Activated CD4-positive, alpha-beta T cell treated with anti-CD3 and anti-CD28 coated beads, Interleukin-2, amount 10 ng/mL, durations not matched to agents 24 days and 14 days (primary cell): ENCODE measurements around the gene AFP. TPM values are rescaled to one million over a fixed set of nuclear protein-coding genes. Genes with fewer than 3 reads are reported as not detected.

Source experiments
- DNase-seq: peaks from one replicate; pipeline ENCODE4 v3.0.0; 2022
- H3K27ac Mint-ChIP-seq: one replicate; pipeline ENCODE4 v1.8.0; 2022; ENCODE audit warnings: mild to moderate bottlenecking, mixed read lengths
- H3K27me3 Mint-ChIP-seq: one replicate; pipeline ENCODE4 v1.8.0; 2022; ENCODE audit warnings: mixed read lengths
- H3K36me3 Mint-ChIP-seq: one replicate; pipeline ENCODE4 v1.8.0; 2022; ENCODE audit warnings: low read depth, mild to moderate bottlenecking, mixed read lengths
- H3K4me1 Mint-ChIP-seq: one replicate; pipeline ENCODE4 v1.8.0; 2021; ENCODE audit warnings: mixed read lengths
- H3K4me3 Mint-ChIP-seq: one replicate; pipeline ENCODE4 v1.8.0; 2022; ENCODE audit warnings: mild to moderate bottlenecking, moderate library complexity, mixed read lengths
- H3K9me3 Mint-ChIP-seq: one replicate; pipeline ENCODE4 v1.8.0; 2021; ENCODE audit warnings: mixed read lengths
- intact Hi-C: fragments of 100-400 bp; cut with micrococcal nuclease; formaldehyde crosslinking; loops from one replicate; pipeline ENCODE4 v1.15.1; 2023
- total RNA-seq: library from RNA; stranded (reverse); gene quantifications from 2 replicates; pipeline ENCODE4 v1.2.3, GENCODE V29; 2022

AFP gene
- total RNA-seq, 1 donor from 2014 or later = not detected

DNA sequence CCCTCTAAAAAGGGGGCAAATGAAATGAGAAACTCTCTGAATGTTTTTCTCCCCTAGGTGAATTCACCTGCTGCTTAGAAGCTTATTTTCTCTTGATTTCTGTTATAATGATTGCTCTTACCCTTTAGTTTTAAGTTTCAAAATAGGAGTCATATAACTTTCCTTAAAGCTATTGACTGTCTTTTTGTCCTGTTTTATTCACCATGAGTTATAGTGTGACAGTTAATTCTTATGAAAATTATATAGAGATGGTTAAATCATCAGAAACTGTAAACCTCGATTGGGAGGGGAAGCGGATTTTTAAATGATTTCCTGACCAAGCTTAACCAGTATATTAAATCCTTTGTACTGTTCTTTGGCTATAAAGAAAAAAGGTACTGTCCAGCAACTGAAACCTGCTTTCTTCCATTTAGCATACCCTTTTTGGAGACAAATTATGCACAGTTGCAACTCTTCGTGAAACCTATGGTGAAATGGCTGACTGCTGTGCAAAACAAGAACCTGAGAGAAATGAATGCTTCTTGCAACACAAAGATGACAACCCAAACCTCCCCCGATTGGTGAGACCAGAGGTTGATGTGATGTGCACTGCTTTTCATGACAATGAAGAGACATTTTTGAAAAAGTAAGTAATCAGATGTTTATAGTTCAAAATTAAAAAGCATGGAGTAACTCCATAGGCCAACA, 27.7 kb upstream of the AFP start:
- no peak overlapping the region for H3K4me3 Mint-ChIP-seq
- no peaks in the 10 kb centered on the region for H3K27me3 Mint-ChIP-seq
- no peak overlapping the region for H3K27ac Mint-ChIP-seq

GRCh38 chr4:73409012-73409862, 26.8 kb upstream of the AFP start:
- Mint-ChIP-seq H3K4me3 (no peak overlapping the region), H3K4me1 (no peaks in the 10 kb centered on the region), H3K36me3 (no peaks in the 10 kb centered on the region), H3K9me3 (no peaks in the 10 kb centered on the region), H3K27me3 (no peaks in the 10 kb centered on the region), H3K27ac (no peak overlapping the region)
- DNase-seq = no peak
- intact Hi-C loops = no loop called here

More for the DNA sequence above, 27.7 kb upstream of the AFP start:
- DNase-seq = no peak
- H3K36me3 Mint-ChIP-seq = no peaks in the 10 kb centered on the region
- H3K9me3 Mint-ChIP-seq = no peaks in the 10 kb centered on the region
- H3K4me1 Mint-ChIP-seq = no peaks in the 10 kb centered on the region
- intact Hi-C loops = no loop called here

GRCh38 chr4:73409978-73410548, 26.0 kb upstream of the AFP start:
- no peak for DNase-seq
- H3K4me1 Mint-ChIP-seq = no peaks in the 10 kb centered on the region
- H3K9me3 Mint-ChIP-seq = no peaks in the 10 kb centered on the region
- H3K36me3 Mint-ChIP-seq = no peaks in the 10 kb centered on the region
- no peak overlapping the region for H3K27ac Mint-ChIP-seq
- H3K4me3 Mint-ChIP-seq = no peak overlapping the region
- no peaks in the 10 kb centered on the region for H3K27me3 Mint-ChIP-seq
- intact Hi-C loops = no loop called here

- H3K36me3 Mint-ChIP-seq = no peaks in the 10 kb centered on the region
- no peaks in the 10 kb centered on the region for H3K27me3 Mint-ChIP-seq
- DNase-seq = no peak
- no peak overlapping the region for H3K27ac Mint-ChIP-seq
- no peaks in the 10 kb centered on the region for H3K4me1 Mint-ChIP-seq
- H3K9me3 Mint-ChIP-seq = no peaks in the 10 kb centered on the region
- H3K4me3 Mint-ChIP-seq = no peak overlapping the region
- intact Hi-C loops = no loop called here
Measured at GRCh38 chr4:73410916-73411730, 24.9 kb upstream of the AFP start.

DNA sequence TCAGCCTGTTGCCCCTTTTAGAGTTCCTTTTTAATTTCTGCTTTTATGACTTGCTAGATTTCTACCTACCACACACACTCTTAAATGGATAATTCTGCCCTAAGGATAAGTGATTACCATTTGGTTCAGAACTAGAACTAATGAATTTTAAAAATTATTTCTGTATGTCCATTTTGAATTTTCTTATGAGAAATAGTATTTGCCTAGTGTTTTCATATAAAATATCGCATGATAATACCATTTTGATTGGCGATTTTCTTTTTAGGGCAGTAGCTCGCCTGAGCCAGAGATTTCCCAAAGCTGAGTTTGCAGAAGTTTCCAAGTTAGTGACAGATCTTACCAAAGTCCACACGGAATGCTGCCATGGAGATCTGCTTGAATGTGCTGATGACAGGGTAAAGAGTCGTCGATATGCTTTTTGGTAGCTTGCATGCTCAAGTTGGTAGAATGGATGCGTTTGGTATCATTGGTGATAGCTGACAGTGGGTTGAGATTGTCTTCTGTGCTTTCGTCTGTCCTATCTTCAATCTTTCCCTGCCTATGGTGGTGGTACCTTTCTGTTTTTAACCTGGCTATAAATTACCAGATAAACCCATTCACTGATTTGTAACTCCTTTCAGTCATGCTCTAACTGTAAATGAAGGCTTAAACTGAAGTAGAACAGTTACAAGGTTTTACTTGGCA, 24.1 kb upstream of the AFP start:
- no peaks in the 10 kb centered on the region for H3K27me3 Mint-ChIP-seq
- no peaks in the 10 kb centered on the region for H3K36me3 Mint-ChIP-seq
- H3K4me3 Mint-ChIP-seq = no peak overlapping the region
- H3K27ac Mint-ChIP-seq = no peak overlapping the region
- no peaks in the 10 kb centered on the region for H3K4me1 Mint-ChIP-seq
- intact Hi-C loops = no loop called here
- DNase-seq = no peak
- H3K9me3 Mint-ChIP-seq = no peaks in the 10 kb centered on the region

DNA sequence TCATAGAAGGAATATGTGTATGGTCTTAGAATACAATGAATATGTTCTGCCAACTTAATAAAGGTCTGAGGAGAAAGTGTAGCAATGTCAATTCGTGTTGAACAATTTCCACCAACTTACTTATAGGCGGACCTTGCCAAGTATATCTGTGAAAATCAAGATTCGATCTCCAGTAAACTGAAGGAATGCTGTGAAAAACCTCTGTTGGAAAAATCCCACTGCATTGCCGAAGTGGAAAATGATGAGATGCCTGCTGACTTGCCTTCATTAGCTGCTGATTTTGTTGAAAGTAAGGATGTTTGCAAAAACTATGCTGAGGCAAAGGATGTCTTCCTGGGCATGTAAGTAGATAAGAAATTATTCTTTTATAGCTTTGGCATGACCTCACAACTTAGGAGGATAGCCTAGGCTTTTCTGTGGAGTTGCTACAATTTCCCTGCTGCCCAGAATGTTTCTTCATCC, 22.7 kb upstream of the AFP start:
- Mint-ChIP-seq H3K36me3 (no peaks in the 10 kb centered on the region), H3K9me3 (no peaks in the 10 kb centered on the region), H3K4me3 (no peak overlapping the region), H3K4me1 (no peaks in the 10 kb centered on the region), H3K27me3 (no peaks in the 10 kb centered on the region), H3K27ac (no peak overlapping the region)
- DNase-seq = no peak
- intact Hi-C loops = no loop called here

DNA sequence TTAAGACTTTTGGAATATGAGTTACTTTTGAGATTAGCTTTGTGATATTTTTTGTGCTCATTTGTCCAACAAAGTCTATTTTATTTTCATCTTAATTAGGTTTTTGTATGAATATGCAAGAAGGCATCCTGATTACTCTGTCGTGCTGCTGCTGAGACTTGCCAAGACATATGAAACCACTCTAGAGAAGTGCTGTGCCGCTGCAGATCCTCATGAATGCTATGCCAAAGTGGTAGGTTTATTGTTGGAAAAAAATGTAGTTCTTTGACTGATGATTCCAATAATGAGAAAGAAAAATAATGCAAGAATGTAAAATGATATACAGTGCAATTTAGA, 21.1 kb upstream of the AFP start:
- Mint-ChIP-seq H3K27ac (no peak overlapping the region), H3K4me3 (no peak overlapping the region), H3K36me3 (no peaks in the 10 kb centered on the region), H3K9me3 (no peaks in the 10 kb centered on the region), H3K27me3 (no peaks in the 10 kb centered on the region), H3K4me1 (no peaks in the 10 kb centered on the region)
- intact Hi-C loops = no loop called here
- DNase-seq = no peak

DNA sequence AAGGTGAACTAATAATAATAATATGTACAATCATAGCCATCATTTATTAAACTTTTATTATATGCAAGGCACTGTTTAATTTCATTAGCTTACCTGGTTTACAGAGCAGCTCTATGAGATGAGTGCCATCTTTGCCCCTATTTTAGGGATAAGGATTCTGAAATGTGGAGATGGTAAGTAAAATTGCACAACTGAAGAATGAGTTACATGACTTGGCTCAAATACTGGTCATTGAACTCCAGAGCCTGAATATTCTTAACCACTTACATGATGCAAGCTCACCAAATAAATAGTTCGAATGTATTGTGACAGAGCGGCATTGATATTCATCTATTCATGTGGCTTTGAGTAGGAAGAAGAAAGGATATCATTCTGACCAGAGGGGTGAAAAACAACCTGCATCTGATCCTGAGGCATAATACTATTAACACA, 20.2 kb upstream of the AFP start:
- H3K27me3 Mint-ChIP-seq = no peaks in the 10 kb centered on the region
- H3K4me1 Mint-ChIP-seq = no peaks in the 10 kb centered on the region
- DNase-seq = no peak
- no peaks in the 10 kb centered on the region for H3K36me3 Mint-ChIP-seq
- no peaks in the 10 kb centered on the region for H3K9me3 Mint-ChIP-seq
- H3K27ac Mint-ChIP-seq = no peak overlapping the region
- no peak overlapping the region for H3K4me3 Mint-ChIP-seq
- intact Hi-C loops = no loop called here

- Mint-ChIP-seq H3K4me1 (no peaks in the 10 kb centered on the region), H3K27me3 (no peaks in the 10 kb centered on the region), H3K4me3 (no peak overlapping the region), H3K9me3 (no peaks in the 10 kb centered on the region), H3K27ac (no peak overlapping the region), H3K36me3 (no peaks in the 10 kb centered on the region)
- no peak for DNase-seq
- intact Hi-C loops = no loop called here
Measured at GRCh38 chr4:73416423-73417087, 19.5 kb upstream of the AFP start.

DNA sequence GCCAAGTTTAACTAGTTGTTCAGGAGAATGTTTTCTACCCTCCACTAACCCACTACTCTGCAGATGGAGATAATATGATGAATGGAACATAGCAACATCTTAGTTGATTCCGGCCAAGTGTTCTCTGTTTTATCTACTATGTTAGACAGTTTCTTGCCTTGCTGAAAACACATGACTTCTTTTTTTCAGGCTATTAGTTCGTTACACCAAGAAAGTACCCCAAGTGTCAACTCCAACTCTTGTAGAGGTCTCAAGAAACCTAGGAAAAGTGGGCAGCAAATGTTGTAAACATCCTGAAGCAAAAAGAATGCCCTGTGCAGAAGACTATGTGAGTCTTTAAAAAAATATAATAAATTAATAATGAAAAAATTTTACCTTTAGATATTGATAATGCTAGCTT, 18.7 kb upstream of the AFP start:
- Mint-ChIP-seq H3K27me3 (no peaks in the 10 kb centered on the region), H3K4me3 (no peak overlapping the region), H3K9me3 (no peaks in the 10 kb centered on the region), H3K4me1 (no peaks in the 10 kb centered on the region), H3K27ac (no peak overlapping the region), H3K36me3 (no peaks in the 10 kb centered on the region)
- intact Hi-C loops = no loop called here
- DNase-seq = no peak

DNA sequence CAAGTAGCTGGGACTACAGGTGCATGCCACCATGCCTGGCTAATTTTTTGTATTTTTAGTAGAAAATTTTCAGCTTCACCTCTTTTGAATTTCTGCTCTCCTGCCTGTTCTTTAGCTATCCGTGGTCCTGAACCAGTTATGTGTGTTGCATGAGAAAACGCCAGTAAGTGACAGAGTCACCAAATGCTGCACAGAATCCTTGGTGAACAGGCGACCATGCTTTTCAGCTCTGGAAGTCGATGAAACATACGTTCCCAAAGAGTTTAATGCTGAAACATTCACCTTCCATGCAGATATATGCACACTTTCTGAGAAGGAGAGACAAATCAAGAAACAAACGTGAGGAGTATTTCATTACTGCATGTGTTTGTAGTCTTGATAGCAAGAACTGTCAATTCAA, 18.0 kb upstream of the AFP start:
- Mint-ChIP-seq H3K4me1 (no peaks in the 10 kb centered on the region), H3K27ac (no peak overlapping the region), H3K9me3 (no peaks in the 10 kb centered on the region), H3K27me3 (no peaks in the 10 kb centered on the region), H3K4me3 (no peak overlapping the region), H3K36me3 (no peaks in the 10 kb centered on the region)
- DNase-seq = no peak
- intact Hi-C loops = no loop called here

DNA sequence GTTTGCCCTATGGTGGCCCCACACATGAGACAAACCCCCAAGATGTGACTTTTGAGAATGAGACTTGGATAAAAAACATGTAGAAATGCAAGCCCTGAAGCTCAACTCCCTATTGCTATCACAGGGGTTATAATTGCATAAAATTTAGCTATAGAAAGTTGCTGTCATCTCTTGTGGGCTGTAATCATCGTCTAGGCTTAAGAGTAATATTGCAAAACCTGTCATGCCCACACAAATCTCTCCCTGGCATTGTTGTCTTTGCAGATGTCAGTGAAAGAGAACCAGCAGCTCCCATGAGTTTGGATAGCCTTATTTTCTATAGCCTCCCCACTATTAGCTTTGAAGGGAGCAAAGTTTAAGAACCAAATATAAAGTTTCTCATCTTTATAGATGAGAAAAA, 17.3 kb upstream of the AFP start:
- H3K4me3 Mint-ChIP-seq = no peak overlapping the region
- intact Hi-C loops = no loop called here
- DNase-seq = no peak
- H3K27ac Mint-ChIP-seq = no peak overlapping the region
- H3K9me3 Mint-ChIP-seq = no peaks in the 10 kb centered on the region
- no peaks in the 10 kb centered on the region for H3K4me1 Mint-ChIP-seq
- no peaks in the 10 kb centered on the region for H3K27me3 Mint-ChIP-seq
- H3K36me3 Mint-ChIP-seq = no peaks in the 10 kb centered on the region
